Measurements from ENCODE around the gene POLR1A.

Gene POLR1A

DNA sequence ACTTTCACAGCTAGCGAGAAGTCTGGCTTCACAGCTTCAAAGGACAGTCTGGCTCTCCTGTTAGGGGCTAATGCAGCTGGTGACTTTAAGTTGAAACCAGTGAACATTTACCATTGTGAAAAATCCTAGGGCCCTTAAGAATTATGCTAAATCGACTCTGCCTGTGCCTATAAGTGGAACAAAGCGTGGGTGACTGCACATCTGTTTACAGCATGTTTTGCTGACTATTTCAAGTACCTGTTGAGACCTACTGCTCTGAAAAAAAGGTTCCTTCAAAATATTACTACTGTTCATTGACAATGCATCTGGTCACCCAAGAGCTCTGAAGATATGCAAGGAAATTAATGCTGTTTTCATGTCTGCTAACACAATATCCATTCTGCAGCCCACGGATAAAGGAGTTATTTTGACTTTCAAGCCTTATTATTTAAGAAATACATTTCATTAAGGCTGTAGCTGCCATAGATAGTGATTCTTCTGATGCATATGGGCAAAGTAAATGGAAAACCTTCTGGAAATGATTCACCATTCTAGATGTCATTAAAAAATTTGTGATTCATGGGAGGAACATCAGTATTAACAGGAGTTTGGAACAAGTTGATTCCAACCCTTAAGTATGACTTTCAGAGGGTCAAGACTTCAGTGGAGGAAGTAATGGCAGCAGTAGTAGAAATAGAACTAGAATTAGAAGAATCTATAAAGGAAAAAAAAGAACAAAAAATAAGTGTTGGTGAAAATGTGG lies 48.9 kb downstream of the POLR1A start:
- DNase-seq, result no peak

DNA sequence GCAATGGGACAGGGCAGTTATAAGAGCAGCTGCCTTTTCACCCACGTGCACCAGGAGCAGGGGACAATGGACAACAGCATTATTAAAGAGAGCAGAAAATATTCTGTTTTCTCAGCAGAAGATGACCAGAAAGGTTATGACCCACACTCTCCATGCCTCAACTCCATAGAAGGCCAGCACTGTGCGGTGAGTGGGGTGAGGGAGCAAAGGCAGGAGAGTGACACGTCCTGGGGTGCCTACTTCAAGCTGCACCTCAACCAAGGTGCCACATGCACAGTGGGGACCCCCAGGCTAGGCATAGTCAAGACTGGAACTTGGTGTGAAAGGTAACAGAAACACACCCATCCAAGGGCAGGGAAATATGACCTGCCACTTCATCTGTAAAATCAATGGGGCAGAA lies 50.4 kb downstream of the POLR1A start:
- no peak for DNase-seq

DNA sequence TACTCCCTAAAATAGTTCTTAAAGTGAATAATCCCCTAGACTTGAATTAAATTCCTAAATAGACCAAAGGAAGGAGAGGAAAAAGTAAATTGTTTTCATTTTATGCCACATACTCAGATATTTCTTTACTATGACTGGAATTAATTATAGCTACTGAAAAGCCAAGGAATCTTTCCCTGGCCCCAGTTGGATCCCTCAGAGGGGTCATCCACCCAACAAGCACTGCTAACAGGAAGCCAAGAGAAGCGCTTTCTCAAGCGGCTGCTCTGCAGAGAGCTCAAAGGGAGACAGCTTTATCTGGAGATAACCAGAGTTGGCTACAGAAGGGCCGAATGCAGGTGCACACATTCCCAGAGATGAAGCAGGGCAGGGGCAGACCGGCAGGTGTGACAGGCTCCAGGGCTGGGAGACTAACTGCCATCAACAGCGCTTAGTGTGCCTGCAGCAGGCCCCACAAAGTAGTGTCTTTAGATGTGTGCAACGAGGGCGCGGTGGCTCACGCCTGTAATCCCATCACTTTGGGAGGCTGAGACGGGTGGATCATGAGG lies 51.1 kb downstream of the POLR1A start:
- DNase-seq, result no peak

DNA sequence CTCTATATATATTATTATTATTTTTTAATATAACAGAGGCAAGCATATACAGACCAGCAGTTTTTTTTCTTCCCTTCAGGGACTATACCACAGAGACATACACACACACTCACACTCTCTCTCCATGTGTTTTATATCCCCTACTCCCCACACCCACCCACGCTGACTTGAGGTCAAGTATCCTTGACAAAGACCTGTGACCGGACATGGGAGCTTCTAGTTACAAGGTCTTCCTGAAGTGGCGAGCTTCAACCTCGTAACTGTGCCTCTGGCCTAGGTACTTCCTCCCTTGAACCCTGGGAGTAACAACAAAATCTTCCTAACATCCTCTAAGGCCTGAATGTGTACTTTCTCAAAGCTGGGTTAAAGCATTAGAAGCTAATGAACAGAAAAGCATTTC lies 52.5 kb downstream of the POLR1A start:
- no peak for DNase-seq

DNA sequence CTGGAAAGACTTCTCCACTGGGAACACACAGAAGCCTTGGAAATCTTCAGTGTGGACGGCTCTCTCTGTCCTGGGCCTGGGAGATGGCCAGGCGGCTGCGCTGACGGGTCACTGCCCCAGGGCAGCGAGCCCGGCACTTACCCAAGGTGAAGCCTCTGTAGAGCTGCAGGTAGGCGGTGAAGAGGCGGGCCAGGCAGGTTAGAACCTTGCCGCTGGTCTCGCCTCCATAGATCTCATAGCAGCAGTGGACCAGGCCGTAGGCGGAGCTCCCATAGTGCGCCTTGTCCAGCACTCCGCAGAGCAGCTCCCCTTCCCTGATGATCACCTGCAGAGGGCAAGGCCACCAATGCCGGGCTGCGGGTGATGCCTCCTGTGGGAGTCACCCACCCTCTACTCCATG lies 53.0 kb downstream of the POLR1A start:
- DNase-seq, result no peak

DNA sequence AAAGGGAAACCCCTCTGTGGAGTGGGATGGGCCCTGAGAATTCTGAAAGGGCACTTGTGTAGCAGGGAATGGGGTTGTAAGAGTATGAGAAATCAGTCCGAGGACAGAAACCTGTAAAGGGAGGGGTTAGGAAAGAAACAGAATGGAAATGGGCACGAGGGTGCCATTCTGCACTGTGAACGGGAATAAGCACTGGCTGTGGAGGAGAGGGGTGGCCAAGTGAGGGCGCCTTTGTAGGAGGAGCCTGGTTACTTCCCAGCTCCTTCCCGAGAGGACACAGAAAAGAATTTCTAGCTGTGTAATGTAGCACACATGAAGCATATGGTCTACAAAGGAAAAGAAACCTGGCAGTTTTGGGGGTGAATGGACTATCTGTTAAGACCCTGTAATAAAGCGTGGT lies 53.4 kb downstream of the POLR1A start:
- no peak for DNase-seq

DNA sequence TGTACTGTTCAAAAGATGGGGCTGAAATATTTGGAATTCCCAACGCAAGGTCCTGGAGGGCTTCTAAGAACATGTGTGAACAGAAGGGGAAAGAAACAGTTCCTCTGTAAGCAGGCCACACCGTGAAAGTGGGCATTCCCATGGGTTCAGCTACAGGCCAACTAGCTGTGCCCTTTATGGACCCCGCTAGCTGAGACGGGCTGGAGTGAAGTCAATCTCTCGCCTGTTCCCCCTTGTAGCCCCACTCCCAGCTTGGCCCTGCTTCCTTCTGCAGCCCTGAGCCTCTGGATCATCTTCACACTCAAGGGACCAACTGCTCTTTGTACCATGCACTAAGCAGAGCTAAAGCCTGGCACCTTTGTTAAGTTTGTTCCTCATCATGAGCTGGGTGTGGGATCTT lies 55.4 kb downstream of the POLR1A start:
- no peak for DNase-seq

DNA sequence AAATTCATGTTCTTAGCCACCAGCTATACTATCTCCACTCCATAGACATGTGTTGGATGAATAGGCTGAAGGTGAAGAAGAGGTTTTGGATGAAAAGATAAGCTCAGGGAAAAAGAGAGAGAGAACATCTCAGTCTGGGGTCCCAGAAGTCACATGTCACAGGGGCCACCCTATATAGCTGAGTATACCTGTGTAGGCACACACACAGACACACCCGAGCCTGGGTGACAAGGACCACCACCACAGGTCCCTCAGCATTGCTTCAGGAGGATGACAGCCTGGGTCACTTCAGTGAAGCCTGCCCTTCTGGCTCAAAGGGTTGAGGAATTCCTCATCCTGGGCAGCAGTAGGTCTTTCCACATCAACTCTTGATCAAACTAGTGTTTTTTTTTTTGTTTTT lies 56.2 kb downstream of the POLR1A start:
- no peak for DNase-seq

DNA sequence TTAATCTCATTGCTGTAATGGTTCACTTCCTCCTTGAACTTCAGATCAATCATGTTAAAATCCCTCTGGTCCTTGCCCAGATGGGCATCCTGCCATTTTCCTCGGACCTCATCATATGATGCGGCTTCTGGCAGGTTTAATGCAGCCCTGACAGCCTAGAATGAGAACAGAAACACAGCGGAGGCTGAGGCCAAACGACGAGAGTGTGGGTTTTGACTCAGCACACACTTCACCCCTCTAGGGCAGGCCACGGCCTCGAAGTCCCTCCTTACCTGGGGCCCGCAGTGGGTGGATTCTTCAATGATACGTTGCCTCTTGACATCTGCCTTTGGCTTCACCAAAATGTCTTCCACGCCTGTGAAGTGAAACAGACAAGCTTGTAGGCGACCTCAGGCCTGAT lies 56.8 kb downstream of the POLR1A start:
- no peak for DNase-seq

DNA sequence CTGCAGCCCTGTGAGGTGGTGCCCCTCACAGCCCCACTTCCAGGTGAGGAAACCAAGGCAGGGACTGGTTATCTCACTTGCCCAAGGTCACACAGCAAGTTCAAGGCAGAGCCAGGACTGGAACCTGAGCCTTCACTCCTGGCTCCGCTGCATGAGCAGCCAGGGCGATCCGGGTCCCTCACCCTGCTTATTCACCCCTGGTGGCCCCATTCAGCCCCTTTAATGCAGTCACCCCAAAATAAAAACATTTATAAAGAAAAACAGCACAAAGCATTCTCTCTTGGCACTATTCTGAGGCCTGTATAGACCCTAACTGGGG lies 57.3 kb downstream of the POLR1A start:
- no peak for DNase-seq

DNA sequence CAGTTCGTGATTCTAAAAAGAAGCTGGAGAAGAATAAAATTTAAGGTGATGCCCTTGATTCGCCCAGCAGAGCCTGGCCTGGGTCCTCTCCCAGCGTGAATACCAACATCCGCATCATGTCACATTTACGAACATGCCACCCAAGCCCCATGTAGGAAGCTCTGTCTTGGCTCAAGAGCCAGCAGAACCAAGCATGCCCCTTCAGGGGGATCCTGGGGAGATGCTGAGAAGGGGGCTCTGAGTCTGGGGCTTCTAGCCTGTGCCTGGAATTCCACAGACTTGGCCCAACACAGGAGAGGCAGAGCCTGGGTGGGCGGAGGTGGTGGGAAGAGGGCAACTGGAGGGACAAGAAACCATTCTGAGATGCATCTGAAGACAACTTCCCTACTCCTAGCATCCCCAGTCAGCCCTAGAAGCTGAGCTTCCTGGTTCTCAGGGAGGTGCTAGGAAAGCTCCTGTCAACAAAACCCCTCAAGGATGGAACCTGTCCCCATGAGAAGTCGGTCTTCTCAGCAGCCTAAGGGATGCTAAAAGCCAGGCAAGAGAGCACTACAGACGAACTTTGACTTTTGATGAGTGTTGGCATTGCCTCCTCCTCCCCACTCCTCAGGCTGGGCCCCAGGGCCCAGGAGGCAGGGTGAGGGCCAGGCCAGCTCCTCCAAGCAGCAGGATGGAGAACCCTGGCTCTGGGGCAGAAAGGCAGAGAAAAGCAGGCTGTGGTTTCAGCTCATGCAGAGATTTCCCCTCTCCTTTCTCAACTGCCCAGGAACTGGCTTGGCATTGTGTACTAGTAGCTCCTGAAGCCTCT lies 57.9 kb downstream of the POLR1A start:
- no peak for DNase-seq

DNA sequence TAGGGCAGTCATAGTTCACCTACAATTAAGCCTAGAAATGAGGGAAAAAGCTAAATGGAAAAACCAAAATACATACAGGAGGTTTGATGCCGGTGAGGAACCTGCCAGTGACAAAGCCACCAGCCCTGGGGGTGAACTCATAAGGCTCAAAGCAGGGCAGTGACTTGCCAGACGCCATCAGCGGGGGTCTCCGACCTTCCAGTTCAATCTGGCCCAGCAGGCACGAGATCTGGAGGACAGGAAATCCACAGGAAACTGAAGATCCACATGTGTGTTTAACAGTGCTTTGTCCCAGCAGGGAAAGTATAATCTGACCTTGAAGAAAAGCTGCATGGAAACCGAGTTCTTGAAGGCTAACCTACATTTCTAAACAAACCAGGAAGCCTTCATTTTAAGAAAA lies 60.1 kb downstream of the POLR1A start:
- DNase-seq, result no peak

DNA sequence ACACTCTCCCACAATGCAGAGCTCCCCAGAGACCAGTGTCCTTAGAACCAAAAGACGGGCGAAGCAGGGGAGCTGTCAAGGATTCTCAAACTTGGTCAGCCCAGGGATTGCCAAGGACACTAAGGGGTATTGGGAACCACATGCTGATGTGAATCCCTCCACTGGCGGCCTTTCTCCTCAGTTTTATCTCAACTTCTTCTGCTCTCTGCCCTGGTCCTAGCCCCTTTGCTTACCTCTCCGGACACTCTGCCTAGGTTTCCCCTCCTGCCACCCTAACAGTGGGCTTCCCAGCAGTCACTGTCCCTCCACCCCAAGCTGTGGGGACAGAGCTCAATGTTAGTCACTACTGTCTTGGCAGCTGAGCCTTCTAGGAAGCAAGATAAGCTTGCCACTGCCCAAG lies 61.1 kb downstream of the POLR1A start:
- DNase-seq, result no peak

DNA sequence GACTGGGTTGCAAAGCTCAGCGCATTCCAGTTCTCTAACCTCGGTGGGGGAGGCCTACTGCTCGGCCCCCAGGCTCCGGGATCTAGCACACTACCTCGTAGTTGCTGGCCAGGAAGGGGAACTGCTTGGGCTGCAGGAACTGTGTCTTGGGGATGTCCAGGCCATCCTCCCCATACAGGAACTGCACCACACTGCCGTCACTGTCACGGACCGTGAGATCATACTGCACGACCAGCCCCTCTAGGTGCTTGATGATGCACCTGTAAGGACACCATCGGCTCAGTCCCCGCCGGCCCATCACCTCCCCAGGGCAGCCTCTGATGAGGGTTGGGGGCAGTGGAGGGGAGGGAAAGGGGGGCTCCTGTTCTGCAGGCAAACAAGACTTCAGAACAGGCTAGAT lies 61.6 kb downstream of the POLR1A start:
- no peak for DNase-seq

DNA sequence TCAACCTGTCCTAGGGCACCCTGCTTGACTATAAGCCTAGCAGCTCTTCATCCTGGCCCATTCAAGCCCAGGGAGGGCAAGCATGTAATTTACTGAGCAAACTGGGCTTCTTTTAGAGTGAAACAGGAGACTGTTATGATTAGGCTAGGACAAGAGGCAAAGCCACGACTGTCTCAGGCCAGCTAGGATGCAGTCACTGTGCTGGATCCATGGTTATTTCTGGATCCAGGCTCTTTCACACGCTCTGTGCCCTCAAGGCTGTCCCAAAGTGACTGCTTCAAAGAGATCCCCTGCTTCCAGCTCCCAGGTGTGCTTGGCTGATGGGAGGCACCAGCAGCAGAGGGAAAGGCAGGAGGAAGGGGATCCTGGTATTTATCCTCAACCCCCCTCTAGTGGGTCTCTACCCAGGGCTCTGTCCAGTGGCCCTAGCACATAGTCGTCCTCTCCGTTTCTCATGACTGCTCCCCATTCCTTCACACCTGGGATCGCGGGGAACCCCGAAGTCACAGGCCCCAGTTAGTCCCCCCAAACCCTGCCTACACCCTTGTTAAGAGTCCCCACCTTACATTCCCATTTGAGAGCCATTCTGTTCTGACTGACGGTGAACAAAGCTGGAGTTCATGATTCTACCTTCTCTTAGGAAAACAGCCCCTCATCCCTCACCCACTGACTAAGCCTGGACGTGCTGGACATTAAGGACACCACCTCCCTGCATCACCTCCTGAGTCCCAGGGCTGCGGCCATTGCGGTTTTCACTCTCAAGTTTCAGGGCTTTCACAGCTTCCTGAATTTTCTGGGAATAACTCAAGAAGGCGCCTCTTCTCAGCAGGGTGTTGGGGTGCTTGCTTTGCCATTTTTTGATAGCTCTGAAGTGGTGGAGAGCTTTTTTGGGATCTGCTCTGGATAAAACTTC lies 63.2 kb downstream of the POLR1A start:
- DNase-seq, result no peak

DNA sequence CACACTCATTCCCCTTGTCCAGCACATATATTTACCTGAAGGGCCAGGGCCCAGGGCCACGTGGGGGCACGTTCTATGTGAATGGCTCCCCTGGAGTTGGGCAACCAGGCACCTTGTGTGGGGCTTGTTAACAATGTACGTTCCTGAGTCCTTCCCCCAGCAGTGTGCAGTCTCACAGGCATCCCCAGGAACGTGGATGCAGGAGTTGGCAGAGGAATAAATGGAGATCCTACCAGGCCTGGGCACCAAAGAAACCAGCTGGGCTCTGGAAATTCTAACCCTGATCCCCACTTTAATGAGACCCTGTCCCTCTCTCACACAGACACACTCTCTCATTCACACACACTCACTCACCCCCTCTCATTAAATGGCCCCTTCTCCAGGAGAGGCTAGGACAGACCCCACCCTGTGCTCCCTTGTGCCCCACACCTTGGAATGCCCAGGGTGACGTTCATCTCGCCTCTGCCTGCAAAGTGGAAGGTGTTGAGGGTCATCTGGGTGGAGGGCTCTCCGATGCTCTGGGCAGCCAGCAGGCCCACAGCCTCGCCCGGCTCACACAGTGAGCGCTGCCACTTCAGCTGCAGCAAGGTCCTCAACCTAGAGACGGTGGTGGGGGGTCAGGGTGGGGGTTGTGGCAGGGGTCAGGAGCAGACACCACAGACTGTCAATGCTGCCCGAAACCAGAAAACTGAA lies 65.6 kb downstream of the POLR1A start:
- no peak for DNase-seq

DNA sequence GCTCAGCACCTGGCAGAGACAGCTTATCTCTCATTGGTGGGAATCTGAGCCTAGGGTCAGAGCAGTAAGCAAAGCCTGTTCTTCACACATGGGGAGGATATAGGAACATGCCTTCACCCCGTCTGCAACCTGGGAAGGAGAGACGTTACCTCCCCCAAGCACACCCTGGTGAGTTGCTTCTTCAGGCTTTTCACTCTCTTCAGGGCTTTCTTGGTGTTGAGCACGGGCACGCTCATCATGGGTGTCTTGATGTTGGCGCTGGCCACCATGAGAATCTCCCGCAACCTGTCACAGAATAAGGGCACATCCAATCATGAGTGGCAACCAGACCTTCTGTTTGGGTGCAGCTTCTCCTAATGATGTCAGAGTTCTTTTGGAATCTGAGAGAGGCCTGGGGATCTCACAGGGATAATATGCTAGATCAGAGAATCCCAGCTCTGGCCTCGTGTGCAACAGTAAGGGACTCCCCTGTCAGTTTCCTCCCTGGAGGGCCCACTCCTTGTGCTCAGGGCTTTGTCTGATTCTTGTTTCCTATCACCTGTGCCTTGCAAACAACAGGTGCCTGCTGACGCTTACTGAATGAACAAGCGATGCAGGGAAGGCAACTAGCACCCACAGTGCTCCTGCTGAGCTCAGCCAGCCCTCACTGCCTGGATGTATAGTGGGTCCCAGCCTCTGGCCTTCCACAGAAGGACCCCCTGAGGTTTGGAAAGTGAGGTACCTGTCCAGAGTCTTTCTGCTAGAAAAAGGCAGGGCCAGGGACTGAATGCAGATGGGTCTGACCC lies 66.3 kb downstream of the POLR1A start:
- no peak for DNase-seq

DNA sequence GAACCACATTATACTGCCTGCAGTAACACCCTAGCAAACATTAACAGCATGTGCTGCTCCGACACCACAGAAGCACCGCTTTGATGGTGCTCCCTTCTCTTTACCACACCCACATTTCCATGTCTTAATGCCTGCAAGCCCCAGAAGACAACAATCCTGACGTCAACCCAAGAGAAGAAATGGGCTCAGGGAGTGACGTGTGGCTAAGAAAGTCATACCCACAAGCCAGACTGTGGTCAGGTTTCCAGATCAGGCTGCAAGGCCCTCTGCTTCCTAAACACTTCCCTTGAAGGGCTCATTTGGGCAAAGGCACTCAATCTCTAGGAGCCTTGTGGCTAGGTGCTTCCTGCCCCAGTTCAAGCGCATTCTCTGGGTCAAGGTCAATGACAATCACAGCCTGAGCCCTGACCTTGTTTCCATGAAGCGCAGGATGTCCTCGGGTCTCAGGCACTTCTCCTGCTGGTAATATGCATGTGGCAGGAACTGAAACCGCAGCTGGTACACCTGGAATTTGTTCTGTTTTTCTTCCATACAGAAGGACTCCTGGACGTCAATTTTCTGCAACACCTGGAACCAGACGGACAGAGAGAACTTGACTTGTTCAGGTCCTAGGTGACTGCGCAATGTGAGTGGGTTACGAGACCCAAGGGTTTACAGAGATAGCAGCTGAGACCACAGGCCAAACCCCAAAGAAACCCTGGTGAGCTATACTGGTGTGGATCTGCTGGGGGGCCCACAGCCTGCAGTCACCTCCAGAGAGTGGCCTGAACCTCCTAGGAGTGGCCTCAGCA lies 67.2 kb downstream of the POLR1A start:
- DNase-seq, result peak; percentile 45 to 46

DNA sequence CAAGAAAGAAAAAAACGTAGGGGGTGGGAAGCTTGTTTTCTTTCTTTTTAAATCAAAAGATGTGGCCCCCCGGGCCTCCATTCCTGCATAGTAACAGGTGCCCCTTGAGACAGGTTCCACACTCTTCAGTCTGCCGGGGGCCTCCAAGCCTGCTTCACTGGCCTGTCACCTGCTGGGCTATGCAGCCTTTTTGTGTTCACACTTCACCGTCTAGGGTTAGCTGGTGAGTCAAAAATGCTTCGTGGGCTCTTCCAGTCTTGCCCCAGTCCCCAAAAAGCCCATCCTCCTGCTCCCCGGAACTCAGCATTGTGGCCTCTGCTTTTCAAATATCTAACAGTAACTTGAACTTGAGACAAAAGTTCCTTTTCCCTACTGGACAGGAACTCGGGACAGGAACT lies 67.9 kb downstream of the POLR1A start:
- no peak for DNase-seq

DNA sequence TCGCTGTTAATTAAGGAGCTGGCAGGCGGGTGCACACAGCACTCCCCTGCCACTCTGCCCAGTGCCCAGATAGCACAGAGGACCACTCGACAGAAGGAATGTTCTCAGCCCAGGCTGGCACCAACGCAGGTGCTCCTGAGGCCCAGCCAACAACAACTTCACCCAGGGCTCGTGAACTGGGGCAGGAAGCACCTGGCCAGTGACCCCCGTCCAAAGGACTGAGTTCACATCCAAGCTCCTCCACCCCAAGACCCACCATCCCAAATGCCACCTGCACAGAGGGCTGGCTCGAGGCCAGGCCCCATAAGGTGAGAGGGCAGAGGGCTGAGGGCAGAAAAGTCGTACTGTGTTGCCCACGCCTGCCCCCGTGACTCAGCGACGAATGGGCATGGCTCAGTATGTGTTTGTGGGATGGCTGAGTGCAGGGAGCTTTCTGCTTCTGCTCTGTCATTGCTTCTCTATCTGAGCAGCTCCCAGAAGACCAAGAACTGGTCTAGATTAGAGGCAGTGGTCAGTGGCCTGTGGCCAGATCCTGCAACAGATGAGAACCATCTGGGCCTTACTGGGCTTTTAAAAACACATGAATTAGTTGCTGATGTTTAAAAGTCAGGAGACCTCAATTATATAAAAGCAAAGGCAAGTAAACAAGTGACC lies 68.4 kb downstream of the POLR1A start:
- peak in 1 of 2 donors; percentile 44 for DNase-seq
